Subcutaneous adipose tissue (tissue), 4 donors: Measurements from ENCODE around the gene CX3CL1. TPM values are rescaled to one million over a fixed set of nuclear protein-coding genes. Genes with fewer than 3 reads are reported as not detected.

Experiments
- total RNA-seq, 4 donors: library from RNA; depleted of rRNA; stranded (reverse); fragments of >200 nt; gene quantifications; one replicate each; pipeline ENCODE4 v1.1.0, GENCODE V29; 2016
- TF ChIP-seq, protein P1 (sequence below): fragments of 450-650 bp; IDR thresholded peaks from one replicate; pipeline ENCODE4 v1.5.1; 2016; ENCODE audit warnings: low read depth, mild to moderate bottlenecking, control low read depth, antibody characterized with exemption, moderate library complexity

CX3CL1 gene
- total RNA-seq, 4 donors from 2014 or later: 4.7 to 25.4 (median 6.2) TPM

DNA sequence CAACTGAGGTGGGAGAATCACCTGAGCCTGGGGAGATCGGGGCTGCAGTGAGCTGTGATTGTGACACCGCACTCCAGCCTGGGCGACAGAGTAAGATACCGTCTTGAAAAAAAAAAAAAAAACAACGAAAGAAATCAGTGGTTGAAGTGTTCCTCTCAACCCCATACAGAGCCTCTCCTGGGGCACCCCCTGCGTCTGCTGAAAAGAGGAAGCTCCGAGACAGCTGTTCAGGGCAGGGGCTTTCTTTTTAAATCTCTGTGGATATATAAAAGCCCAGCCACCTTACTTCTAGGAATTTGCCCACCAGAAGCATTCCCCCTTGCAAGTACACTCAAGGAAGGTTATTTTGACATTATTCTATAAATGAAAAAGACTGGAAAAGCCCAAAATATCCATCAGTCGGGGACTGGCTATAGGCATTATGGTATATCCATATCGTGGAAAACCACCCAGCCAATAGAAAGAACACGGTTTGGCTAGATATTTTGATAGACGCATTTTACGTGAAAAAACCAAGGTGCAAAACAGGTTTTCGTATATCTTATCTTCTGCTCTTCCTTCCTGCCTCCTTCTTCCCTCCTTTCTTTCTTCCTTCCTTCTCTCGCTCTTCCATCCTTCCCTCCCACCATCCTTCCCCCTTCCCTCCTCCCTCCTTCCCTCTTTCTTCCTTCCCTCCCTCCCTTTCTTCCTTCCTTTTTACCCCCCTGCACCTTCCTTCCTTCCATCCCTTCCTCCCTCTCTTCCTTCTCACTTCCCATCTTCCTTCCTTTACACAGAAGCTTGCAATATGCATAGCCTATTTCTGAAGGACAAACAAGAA is 22.9 kb upstream of the CX3CL1 start:
- TF ChIP-seq, protein P1, sequence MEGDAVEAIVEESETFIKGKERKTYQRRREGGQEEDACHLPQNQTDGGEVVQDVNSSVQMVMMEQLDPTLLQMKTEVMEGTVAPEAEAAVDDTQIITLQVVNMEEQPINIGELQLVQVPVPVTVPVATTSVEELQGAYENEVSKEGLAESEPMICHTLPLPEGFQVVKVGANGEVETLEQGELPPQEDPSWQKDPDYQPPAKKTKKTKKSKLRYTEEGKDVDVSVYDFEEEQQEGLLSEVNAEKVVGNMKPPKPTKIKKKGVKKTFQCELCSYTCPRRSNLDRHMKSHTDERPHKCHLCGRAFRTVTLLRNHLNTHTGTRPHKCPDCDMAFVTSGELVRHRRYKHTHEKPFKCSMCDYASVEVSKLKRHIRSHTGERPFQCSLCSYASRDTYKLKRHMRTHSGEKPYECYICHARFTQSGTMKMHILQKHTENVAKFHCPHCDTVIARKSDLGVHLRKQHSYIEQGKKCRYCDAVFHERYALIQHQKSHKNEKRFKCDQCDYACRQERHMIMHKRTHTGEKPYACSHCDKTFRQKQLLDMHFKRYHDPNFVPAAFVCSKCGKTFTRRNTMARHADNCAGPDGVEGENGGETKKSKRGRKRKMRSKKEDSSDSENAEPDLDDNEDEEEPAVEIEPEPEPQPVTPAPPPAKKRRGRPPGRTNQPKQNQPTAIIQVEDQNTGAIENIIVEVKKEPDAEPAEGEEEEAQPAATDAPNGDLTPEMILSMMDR: no peak

DNA sequence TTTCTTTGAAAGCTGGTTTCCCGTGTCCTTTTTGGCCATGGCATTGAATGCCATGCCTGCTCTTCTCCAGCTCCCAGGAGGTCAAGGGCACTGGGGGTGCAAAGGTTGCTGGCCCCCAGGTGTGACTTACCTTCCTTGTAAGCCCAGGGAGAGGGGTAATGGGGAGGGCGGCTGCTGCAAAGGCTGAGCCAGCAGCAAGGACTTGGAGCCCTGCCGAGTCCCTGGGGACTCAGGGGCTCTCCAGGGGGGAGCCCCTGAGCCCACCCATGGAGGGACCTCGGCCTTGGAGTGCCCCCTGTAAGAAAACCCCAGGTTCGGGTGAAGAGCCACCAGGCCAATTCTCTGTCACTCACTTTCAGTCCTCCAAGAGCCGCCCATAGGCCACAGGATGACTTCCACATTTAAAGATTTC is 19.6 kb upstream of the CX3CL1 start:
- TF ChIP-seq, protein P1: no peak

DNA sequence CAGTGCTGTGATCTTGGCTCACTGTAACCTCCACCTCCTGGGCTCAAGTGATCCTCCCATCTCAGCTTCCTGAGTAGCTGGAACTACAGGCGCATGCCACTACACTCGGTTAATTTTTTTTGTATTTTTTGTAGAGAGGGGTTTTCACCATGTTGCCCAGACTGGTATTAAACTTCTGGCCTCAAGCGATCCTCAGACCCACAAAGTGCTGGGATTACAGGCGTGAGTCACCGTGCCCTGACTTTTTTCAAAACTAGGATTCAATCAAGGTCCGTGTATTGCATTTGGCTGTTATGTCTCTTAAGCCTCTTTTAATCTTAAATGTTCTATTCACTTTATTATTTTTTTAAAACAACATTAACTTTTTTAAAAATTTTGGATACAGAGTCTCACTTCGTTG is 18.0 kb upstream of the CX3CL1 start:
- TF ChIP-seq, protein P1: no peak

DNA sequence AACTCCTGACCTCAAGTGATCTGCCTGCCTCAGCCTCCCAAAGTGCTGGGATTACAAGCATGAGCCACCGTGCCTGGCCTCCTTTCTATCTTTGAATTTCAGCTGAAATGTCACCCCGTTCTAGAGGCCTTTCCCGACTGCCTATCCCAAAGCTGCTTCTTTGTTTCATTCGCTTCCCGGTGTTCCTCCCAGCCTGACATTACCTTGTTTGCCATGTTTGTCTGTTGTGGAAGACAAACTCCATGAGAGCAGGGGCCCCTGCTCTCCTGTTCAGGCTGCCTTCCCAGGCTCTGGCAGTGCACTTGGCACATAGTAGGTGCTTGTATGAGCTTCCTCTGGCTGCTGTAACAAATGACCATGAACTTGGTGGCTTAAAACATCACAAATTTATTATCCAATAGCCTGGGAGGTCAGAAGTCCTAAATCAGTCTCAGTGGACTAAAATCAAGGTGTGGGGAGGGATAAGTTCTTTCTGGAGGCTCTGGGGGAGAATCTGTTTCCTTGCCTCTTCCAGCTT is 16.3 kb upstream of the CX3CL1 start:
- TF ChIP-seq, protein P1: no peak

DNA sequence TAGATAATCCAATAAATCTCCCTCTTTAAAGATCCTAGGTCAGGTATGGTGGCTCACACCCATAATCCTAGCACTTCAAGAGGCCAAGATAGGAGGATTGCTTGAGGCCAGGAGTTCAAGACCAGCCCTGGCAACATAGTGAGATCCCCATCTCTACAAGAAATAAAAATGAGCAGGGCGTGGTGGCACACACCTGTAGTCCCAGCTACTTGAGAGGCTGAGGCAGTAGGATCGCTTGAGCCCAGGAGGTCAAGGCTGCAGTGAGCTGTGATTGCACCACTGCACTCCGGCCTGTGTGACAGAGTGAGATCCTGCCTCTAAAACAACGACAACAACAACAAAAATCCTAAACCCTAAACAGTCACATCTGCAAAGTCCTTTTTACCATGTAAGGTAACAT is 15.7 kb upstream of the CX3CL1 start:
- TF ChIP-seq, protein P1: no peak

DNA sequence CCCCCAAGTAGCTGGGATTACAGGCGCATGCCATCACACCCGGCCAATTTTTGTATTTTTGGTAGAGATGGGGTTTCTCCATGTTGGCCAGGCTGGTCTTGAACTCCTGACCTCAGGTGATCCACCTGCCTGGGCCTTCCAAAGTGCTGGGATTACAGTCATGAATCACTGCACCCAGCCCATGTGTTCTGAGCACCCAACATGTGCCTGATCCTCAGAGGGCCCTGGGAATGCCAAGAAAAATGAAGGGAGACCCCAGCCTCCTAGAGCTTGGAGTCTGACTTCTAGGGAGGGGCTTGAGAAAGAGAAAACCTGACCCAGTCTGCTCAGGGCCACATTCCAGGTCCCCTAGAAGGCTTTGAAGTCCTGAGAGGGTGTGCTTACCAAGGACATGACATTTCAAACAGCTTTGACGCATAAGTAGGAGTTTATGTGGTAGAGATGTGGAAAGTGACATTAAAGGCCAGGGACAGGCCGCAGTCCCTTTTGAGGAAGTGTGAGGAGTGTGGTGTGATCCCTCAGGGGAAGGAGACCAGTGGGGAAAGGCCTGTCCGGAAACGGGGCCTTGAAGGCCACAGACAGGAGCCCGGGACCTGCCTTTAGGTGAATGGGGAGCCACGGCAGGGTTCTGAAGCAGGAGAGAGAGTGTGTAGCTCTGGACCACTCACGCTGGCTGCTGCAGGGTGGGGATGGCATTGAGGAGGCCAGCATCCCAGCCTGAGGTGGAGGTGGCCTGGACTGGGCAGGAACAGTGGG is 14.8 kb upstream of the CX3CL1 start:
- TF ChIP-seq, protein P1: no peak

DNA sequence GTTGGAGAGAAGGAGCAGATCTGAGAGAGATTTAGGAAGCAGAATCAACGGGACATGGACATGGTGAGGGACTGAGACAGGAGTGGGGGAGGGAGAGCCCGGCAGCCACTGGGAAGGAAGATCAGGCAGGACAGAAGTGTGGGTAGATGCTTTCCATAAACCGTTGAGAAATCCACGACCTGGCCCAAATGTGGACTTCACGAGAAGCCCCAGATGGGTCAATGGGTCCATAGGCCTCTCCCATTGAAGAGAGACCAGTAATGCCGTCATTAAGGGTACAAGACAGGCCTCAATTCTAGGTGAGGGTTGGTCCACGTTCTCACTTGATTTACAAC is 14.2 kb upstream of the CX3CL1 start:
- TF ChIP-seq, protein P1: no peak
